Calu3 (cell line): Measurements from ENCODE around the gene HS3ST5. TPM values are rescaled to one million over a fixed set of nuclear protein-coding genes. Genes with fewer than 3 reads are reported as not detected.

Experiments used
- BruUV-seq: library from RNA; stranded (reverse); fragments of 400-500 nt; replicated peaks from 2 replicates; lab custom pipeline; 2021; lab: Mats Ljungman, UMichigan
- CTCF ChIA-PET: fragments of 300-600 bp; sonication (Branson Sonifier 250); formaldehyde crosslinking; loops from one replicate; lab custom pipeline; 2022; ENCODE audit warnings: antibody characterized with exemption; lab: Charles Lee
- DNase-seq: peaks from one replicate; pipeline ENCODE4 v3.0.0; 2022
- H3K27ac Mint-ChIP-seq: one replicate; pipeline ENCODE4 v1.8.0; 2022; ENCODE audit warnings: mixed read lengths; ENCODE audit not compliant: unreplicated experiment
- H3K27me3 Mint-ChIP-seq: one replicate; pipeline ENCODE4 v1.8.0; 2022; ENCODE audit warnings: mixed read lengths; ENCODE audit not compliant: unreplicated experiment
- H3K36me3 Mint-ChIP-seq: one replicate; pipeline ENCODE4 v1.8.0; 2022; ENCODE audit warnings: mild to moderate bottlenecking, moderate library complexity, mixed read lengths; ENCODE audit not compliant: insufficient read depth, unreplicated experiment
- H3K4me1 Mint-ChIP-seq: one replicate; pipeline ENCODE4 v1.8.0; 2022; ENCODE audit warnings: mild to moderate bottlenecking, low read depth, mixed read lengths; ENCODE audit not compliant: unreplicated experiment
- H3K4me3 Mint-ChIP-seq: one replicate; pipeline ENCODE4 v1.8.0; 2022; ENCODE audit warnings: mild to moderate bottlenecking, low read depth, moderate library complexity, mixed read lengths; ENCODE audit not compliant: unreplicated experiment
- H3K9me3 Mint-ChIP-seq: one replicate; pipeline ENCODE4 v1.8.0; 2022; ENCODE audit warnings: low read depth, mixed read lengths; ENCODE audit not compliant: unreplicated experiment
- intact Hi-C: fragments of 100-400 bp; cut with micrococcal nuclease; formaldehyde crosslinking; loops from one replicate; pipeline ENCODE4 v1.10.0; 2022; ENCODE audit not compliant: unreplicated experiment
- total RNA-seq: library from RNA; stranded (reverse); gene quantifications from 2 replicates; pipeline ENCODE4 v1.2.3, GENCODE V29; 2022
- TF ChIP-seq, protein P1 (sequence below): fragments of 200-600 bp; IDR thresholded peaks from one replicate; pipeline ENCODE4 v1.8.0; 2022; ENCODE audit warnings: antibody characterized with exemption; ENCODE audit not compliant: unreplicated experiment

The HS3ST5 gene
- total RNA-seq, 1 experiment from 2014 or later = 0.40 TPM

DNA sequence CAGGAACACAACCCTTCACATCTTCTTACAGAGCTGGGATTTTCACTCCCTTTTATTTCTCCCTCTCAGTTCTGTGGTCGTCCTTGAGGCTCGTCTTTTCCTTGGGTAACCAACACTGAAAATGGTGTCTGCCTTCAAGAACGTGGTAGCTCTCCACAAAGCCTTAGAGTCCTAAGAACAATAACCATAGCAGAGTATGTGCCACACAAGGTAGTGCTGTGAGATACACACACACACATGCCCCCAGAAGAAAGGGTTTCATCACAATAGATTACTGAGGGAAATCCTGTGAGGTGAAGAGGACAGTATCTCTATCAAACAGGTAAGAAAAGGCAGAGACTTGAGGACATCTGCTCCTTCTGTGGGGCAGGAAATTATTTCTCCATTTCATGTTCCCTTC lies 267.0 kb downstream of the HS3ST5 start:
- CTCF ChIA-PET = interaction anchor here (0.6 kb wide), 1 partner anchor 167 kb away, joined by 3 read pairs; no protein-coding TSS in a partner anchor
- Mint-ChIP-seq H3K9me3 (no peaks in the 10 kb centered on the region), H3K27me3 (no peaks in the 10 kb centered on the region), H3K4me3 (no peak overlapping the region), H3K27ac (no peak overlapping the region), H3K36me3 (no peaks in the 10 kb centered on the region), H3K4me1 (no peaks in the 10 kb centered on the region)
- BruUV-seq = no TSS peak
- no peak for DNase-seq
- TF ChIP-seq, protein P1, sequence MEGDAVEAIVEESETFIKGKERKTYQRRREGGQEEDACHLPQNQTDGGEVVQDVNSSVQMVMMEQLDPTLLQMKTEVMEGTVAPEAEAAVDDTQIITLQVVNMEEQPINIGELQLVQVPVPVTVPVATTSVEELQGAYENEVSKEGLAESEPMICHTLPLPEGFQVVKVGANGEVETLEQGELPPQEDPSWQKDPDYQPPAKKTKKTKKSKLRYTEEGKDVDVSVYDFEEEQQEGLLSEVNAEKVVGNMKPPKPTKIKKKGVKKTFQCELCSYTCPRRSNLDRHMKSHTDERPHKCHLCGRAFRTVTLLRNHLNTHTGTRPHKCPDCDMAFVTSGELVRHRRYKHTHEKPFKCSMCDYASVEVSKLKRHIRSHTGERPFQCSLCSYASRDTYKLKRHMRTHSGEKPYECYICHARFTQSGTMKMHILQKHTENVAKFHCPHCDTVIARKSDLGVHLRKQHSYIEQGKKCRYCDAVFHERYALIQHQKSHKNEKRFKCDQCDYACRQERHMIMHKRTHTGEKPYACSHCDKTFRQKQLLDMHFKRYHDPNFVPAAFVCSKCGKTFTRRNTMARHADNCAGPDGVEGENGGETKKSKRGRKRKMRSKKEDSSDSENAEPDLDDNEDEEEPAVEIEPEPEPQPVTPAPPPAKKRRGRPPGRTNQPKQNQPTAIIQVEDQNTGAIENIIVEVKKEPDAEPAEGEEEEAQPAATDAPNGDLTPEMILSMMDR = no peak
- intact Hi-C loops = no loop called here

DNA sequence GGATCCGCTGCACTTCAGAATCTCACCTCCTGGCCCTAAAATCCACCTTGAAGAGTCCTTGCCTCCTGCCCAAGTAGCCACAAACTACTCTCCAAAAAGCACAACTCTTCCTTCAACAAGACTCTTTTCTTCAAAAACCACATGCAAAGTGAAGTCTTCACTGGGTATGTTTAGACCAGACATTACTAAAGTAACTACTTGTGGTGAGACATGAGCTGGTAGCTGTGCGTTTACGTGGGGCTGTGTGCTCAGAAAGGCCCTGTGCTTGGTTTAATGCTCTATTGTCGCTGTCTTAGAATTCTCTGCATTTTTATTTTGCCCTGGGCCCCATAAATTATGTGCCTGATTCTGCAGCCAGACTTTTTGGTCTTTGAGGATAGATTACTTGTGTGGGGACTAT lies 267.5 kb downstream of the HS3ST5 start:
- BruUV-seq = no TSS peak
- Mint-ChIP-seq H3K4me3 (no peak overlapping the region), H3K9me3 (no peaks in the 10 kb centered on the region), H3K27me3 (no peaks in the 10 kb centered on the region), H3K27ac (no peak overlapping the region), H3K4me1 (no peaks in the 10 kb centered on the region), H3K36me3 (no peaks in the 10 kb centered on the region)
- TF ChIP-seq, protein P1 = no peak
- CTCF ChIA-PET = interaction anchor here (0.6 kb wide), 1 partner anchor 167 kb away, joined by 3 read pairs; no protein-coding TSS in a partner anchor
- intact Hi-C loops = no loop called here
- DNase-seq = no peak

DNA sequence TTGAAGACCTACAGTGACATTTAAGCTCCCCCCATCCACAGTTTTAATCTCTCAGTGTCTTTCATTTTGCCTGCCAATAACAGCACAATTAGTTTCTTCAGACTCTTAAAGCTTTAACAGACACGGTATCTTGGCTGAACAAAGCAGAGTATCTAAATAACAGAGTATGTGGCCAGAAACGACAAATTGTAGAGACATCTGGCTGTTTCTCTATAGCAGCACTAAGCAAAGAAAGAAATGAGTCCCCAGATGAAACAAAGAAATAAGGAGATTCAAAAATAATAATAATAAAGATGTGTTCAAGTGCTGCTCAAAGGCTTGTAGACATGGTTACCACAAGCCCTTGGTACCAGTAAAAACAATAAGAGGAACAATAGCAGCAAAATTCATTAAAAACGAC lies 274.1 kb downstream of the HS3ST5 start:
- Mint-ChIP-seq H3K27ac (no peak overlapping the region), H3K9me3 (no peaks in the 10 kb centered on the region), H3K36me3 (no peaks in the 10 kb centered on the region), H3K4me1 (peaks cover 10% of the 10 kb centered on the region), H3K27me3 (no peaks in the 10 kb centered on the region), H3K4me3 (no peak overlapping the region)
- CTCF ChIA-PET = no interaction called here
- DNase-seq = no peak
- TF ChIP-seq, protein P1 = no peak
- intact Hi-C loops = no loop called here
- no TSS peak for BruUV-seq

DNA sequence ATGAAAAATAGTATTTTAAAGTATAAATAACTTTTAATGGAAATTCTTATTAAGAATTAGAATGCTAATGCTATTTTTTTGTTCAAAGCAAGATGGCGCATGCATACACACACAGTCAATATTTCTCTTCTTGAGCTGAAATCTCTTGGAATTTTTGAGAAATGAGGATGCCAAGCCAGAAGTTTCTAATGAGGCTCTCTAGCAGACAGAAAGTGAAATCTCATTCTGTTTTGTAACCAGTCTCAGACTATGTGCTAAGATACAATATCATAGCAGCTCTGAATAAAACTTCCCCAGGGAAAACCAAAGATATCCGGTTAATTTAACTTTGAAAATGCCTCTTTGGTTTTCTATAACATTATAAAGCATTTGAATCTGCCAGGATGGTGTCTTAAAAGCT lies 274.7 kb downstream of the HS3ST5 start:
- Mint-ChIP-seq H3K27ac (no peak overlapping the region), H3K27me3 (no peaks in the 10 kb centered on the region), H3K4me1 (peaks cover 10% of the 10 kb centered on the region), H3K9me3 (no peaks in the 10 kb centered on the region), H3K4me3 (no peak overlapping the region), H3K36me3 (no peaks in the 10 kb centered on the region)
- BruUV-seq = no TSS peak
- DNase-seq = no peak
- intact Hi-C loops = no loop called here
- TF ChIP-seq, protein P1 = no peak
- CTCF ChIA-PET = no interaction called here
